ENCODE measurements around the gene USF1.

USF1 gene

GRCh38 chr1:161000736-161001480 is 44.9 kb downstream of the USF1 start:
- ATAC-seq, result peak; percentile 34
- TF ChIP-seq RARB (CRISPR knock-in tag; IDR thresholded peaks at IDR 0.05), result no peak
- no peak for TF ChIP-seq TCF4 (CRISPR knock-in tag; IDR thresholded peaks at IDR 0.05; ENCODE audit: borderline replicate concordance)
- no peak for TF ChIP-seq ZNF70 (CRISPR knock-in tag; IDR thresholded peaks at IDR 0.05)
- TF ChIP-seq TOX (CRISPR knock-in tag; IDR thresholded peaks at IDR 0.05; ENCODE audit: borderline replicate concordance), result no peak
- TF ChIP-seq PATZ1 (CRISPR knock-in tag; IDR thresholded peaks at IDR 0.05; ENCODE audit: borderline replicate concordance), result no peak
- TF ChIP-seq ZNF565 (CRISPR knock-in tag; conservative IDR thresholded peaks at IDR 0.05; ENCODE audit: low read depth), result no peak
- no peak for TF ChIP-seq ZFP3 (CRISPR knock-in tag; IDR thresholded peaks at IDR 0.05)
- TF ChIP-seq ISL1 (CRISPR knock-in tag; IDR thresholded peaks at IDR 0.05), result no peak
- no peak for TF ChIP-seq PPARA (CRISPR knock-in tag; IDR thresholded peaks at IDR 0.05; ENCODE audit: borderline replicate concordance)
- no peak for TF ChIP-seq ZNF8 (CRISPR knock-in tag; IDR thresholded peaks at IDR 0.05)
- no peak for TF ChIP-seq OSR1 (CRISPR knock-in tag; IDR thresholded peaks at IDR 0.05)
- no peak for TF ChIP-seq BACH2 (CRISPR knock-in tag; IDR thresholded peaks at IDR 0.05; ENCODE audit: borderline replicate concordance)
- TF ChIP-seq CREB5 (CRISPR knock-in tag; IDR thresholded peaks at IDR 0.05; ENCODE audit: low read depth), result no peak
- no peak for TF ChIP-seq SNAI2 (CRISPR knock-in tag; IDR thresholded peaks at IDR 0.05)
- no peak for TF ChIP-seq ARNTL (CRISPR knock-in tag; IDR thresholded peaks at IDR 0.05; ENCODE audit: borderline replicate concordance, low read depth)
- TF ChIP-seq ZFP30 (CRISPR knock-in tag; IDR thresholded peaks at IDR 0.05), result no peak
- TF ChIP-seq CSRNP3 (CRISPR knock-in tag; IDR thresholded peaks at IDR 0.05), result no peak
- TF ChIP-seq TSHZ2 (CRISPR knock-in tag; IDR thresholded peaks at IDR 0.05), result no peak

- ATAC-seq, result no peak
- TF ChIP-seq TCF4 (CRISPR knock-in tag; IDR thresholded peaks at IDR 0.05; ENCODE audit: borderline replicate concordance) (no peak), GLIS3 (CRISPR knock-in tag; IDR thresholded peaks at IDR 0.05) (no peak), TSHZ2 (CRISPR knock-in tag; IDR thresholded peaks at IDR 0.05) (no peak), ZFP3 (CRISPR knock-in tag; IDR thresholded peaks at IDR 0.05) (no peak), SNAI2 (CRISPR knock-in tag; IDR thresholded peaks at IDR 0.05) (no peak), ARNTL (CRISPR knock-in tag; IDR thresholded peaks at IDR 0.05; ENCODE audit: borderline replicate concordance, low read depth) (no peak), ISL1 (CRISPR knock-in tag; IDR thresholded peaks at IDR 0.05) (no peak), PATZ1 (CRISPR knock-in tag; IDR thresholded peaks at IDR 0.05; ENCODE audit: borderline replicate concordance) (no peak)
These were observed 46.4 kb downstream of the USF1 start for GRCh38 chr1:160999376-160999775.
